ENCODE results near the gene CAPZB. TPM values are rescaled to one million over a fixed set of nuclear protein-coding genes. Genes with fewer than 3 reads are reported as not detected.

The CAPZB gene
- total RNA-seq, 1 donor = 183 TPM

GRCh38 chr1:19496527-19496874 lies 11.2 kb upstream of the CAPZB start:
- TF ChIP-seq, protein P1, sequence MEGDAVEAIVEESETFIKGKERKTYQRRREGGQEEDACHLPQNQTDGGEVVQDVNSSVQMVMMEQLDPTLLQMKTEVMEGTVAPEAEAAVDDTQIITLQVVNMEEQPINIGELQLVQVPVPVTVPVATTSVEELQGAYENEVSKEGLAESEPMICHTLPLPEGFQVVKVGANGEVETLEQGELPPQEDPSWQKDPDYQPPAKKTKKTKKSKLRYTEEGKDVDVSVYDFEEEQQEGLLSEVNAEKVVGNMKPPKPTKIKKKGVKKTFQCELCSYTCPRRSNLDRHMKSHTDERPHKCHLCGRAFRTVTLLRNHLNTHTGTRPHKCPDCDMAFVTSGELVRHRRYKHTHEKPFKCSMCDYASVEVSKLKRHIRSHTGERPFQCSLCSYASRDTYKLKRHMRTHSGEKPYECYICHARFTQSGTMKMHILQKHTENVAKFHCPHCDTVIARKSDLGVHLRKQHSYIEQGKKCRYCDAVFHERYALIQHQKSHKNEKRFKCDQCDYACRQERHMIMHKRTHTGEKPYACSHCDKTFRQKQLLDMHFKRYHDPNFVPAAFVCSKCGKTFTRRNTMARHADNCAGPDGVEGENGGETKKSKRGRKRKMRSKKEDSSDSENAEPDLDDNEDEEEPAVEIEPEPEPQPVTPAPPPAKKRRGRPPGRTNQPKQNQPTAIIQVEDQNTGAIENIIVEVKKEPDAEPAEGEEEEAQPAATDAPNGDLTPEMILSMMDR (IDR thresholded peaks at IDR 0.05; ENCODE audit: insufficient read depth, low read depth, low read length) = no peak

DNA sequence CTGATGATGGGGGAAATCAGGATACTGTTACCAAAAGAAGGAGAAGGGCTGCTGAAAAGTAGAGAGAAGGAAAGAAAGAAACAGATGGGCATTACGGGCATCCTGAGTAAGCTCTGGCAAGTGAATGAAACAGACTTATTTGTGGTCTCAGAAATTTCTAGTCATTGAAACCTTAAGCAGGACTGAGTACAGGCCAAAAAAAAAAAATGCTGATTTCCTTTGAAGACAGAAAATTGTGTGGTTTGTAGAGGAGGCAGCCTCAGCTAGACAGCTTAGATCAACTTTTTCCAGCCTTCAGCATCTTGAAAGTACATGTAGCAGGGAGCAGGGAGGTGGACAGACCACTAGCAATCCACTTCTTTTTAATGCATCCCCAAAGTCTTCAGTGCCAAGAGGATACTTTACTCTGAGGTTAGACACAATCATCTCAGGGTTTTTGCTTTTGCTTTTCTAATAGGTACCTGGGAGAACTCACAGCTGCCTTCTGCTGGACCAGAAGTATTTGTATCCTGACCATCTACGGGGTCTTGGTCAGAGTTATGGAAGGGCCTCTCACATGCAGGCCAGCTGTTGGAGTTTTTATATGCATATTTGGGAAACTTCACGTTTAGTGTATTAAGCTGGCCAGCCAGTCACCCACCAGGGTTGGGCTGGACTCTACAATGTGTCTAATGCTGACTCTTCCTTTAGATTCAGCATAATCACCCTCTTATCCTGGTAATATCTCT lies 10.6 kb upstream of the CAPZB start:
- peak; percentile 83 for DNase-seq (ENCODE audit: low read depth)
- H3K4me3 ChIP-seq (ENCODE audit: low read depth, low read length) = no peak overlapping the region
- TF ChIP-seq, protein P1 (IDR thresholded peaks at IDR 0.05; ENCODE audit: insufficient read depth, low read depth, low read length) = no peak

More at GRCh38 chr1:19496527-19496874, 11.2 kb upstream of the CAPZB start:
- no peak overlapping the region for H3K4me3 ChIP-seq (ENCODE audit: low read depth, low read length)
- no peak for DNase-seq (ENCODE audit: low read depth)

GRCh38 chr1:19495000-19495656 lies 9.8 kb upstream of the CAPZB start:
- DNase-seq (ENCODE audit: low read depth) = peak; percentile 80
- TF ChIP-seq, protein P1 (IDR thresholded peaks at IDR 0.05; ENCODE audit: insufficient read depth, low read depth, low read length) = no peak
- H3K4me3 ChIP-seq (ENCODE audit: low read depth, low read length) = no peak overlapping the region

GRCh38 chr1:19493547-19493946 lies 8.2 kb upstream of the CAPZB start:
- H3K4me3 ChIP-seq (ENCODE audit: low read depth, low read length) = no peak overlapping the region
- no peak for DNase-seq (ENCODE audit: low read depth)
- TF ChIP-seq, protein P1 (IDR thresholded peaks at IDR 0.05; ENCODE audit: insufficient read depth, low read depth, low read length) = no peak

GRCh38 chr1:19489996-19490395 lies 4.7 kb upstream of the CAPZB start:
- no peak overlapping the region for H3K4me3 ChIP-seq (ENCODE audit: low read depth, low read length)
- no peak for DNase-seq (ENCODE audit: low read depth)
- TF ChIP-seq, protein P1 (IDR thresholded peaks at IDR 0.05; ENCODE audit: insufficient read depth, low read depth, low read length) = no peak

DNA sequence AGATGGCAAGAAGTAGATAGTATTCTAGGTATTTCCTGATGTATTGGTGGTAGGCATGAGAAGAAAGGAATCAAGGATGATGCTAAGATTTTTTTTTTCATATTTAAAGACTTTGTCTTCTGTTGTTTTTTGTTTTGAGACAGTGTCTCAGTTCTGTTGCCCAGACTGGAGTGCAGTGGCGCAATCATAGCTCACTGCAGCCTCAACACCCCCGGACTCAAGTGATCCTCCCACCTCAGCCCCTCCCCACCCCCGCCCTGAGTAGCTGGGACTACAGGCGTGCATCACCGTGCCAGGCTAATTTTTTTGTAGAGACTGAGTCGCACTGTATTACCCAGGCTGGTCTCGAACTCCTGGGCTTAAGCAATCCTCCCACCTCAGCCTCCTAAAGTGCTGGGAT lies 2.8 kb upstream of the CAPZB start:
- no peak overlapping the region for H3K4me3 ChIP-seq (ENCODE audit: low read depth, low read length)
- TF ChIP-seq, protein P1 (IDR thresholded peaks at IDR 0.05; ENCODE audit: insufficient read depth, low read depth, low read length) = no peak
- peak; percentile 48 for DNase-seq (ENCODE audit: low read depth)
